Heart left ventricle (tissue), 16 donors: ENCODE data around the gene SLC43A2. TPM values are rescaled to one million over a fixed set of nuclear protein-coding genes. Genes with fewer than 3 reads are reported as not detected.

Source experiments
- ATAC-seq, 4 donors: fragments of 200-7000 bp; cut with Tn5 transposase; one replicate each; pipeline ENCODE4 v1.9.1; 2020 to 2022; ENCODE audit warnings: moderate library complexity in 4 of 4, mild to moderate bottlenecking in 3 of 4, moderate number of reproducible peaks in 1 of 4
- DNase-seq, 5 donors: peaks; one replicate each; pipeline ENCODE4 v3.0.0-alpha.2; 2020
- H3K27ac ChIP-seq, 12 donors: fragments of 200-600 bp; sonication (generic) in 4 of 12; one replicate each; pipeline versions ENCODE4 v1.5.0 to v1.8.0; 2016 to 2022; ENCODE audit warnings: mild to moderate bottlenecking in 2 of 12
- H3K27me3 ChIP-seq, 9 donors: fragments of 200-600 bp; sonication (generic) in 2 of 9; one replicate each; pipeline versions ENCODE4 v1.5.1 to v1.8.0; 2016 to 2022; ENCODE audit warnings: mild to moderate bottlenecking in 3 of 9
- H3K36me3 ChIP-seq, 9 donors: fragments of 200-600 bp; sonication (generic) in 2 of 9; one replicate each; pipeline versions ENCODE4 v1.5.0 to v1.8.0; 2018 to 2022; ENCODE audit warnings: mild to moderate bottlenecking in 2 of 9
- H3K4me1 ChIP-seq, 12 donors: fragments of 200-600 bp; sonication (generic) in 4 of 12; one replicate each; pipeline versions ENCODE4 v1.5.0 to v1.8.0; 2016 to 2022; ENCODE audit warnings: mild to moderate bottlenecking in 3 of 12
- H3K4me3 ChIP-seq, 12 donors: fragments of 200-600 bp; sonication (generic) in 4 of 12; one replicate each; pipeline versions ENCODE4 v1.5.0 to v1.8.0; 2017 to 2022; ENCODE audit warnings: mild to moderate bottlenecking in 9 of 12, moderate library complexity in 4 of 12
- H3K9me3 ChIP-seq, 12 donors: fragments of 200-600 bp; sonication (generic) in 4 of 12; one replicate each; pipeline versions ENCODE4 v1.5.0 to v1.8.0; 2016 to 2022; ENCODE audit warnings: mild to moderate bottlenecking in 1 of 12
- CTCF ChIP-seq, 12 donors: fragments of 200-600 bp; sonication (generic) in 4 of 12; IDR thresholded peaks; one replicate each; pipeline versions ENCODE4 v1.5.0 to v1.8.0; 2018 to 2022; ENCODE audit warnings: antibody characterized with exemption in 12 of 12, mild to moderate bottlenecking in 5 of 12
- POLR2A ChIP-seq, 2 donors: fragments of 450-650 bp; IDR thresholded peaks; one replicate each; pipeline ENCODE4 v1.6.1; 2017; ENCODE audit warnings: antibody characterized with exemption in 2 of 2, mild to moderate bottlenecking in 2 of 2, moderate library complexity in 2 of 2
- WGBS, 4 donors: extraction: QIAGEN DNeasy Blood & Tissue Kit in 2 of 4; methylation state at CpG; one replicate each; pipeline versions ENCODE4 v1.1.5 to v1.1.7; 2013 to 2018; 5-methylcytosine and 5-hydroxymethylcytosine counted together
- intact Hi-C, 10 donors: fragments of 100-400 bp; cut with DNase I; formaldehyde crosslinking; loops; one replicate each; pipeline versions ENCODE4 v1.11.1 to v1.14.2; 2022
- polyA plus RNA-seq, 2 donors: library from polyadenylated mRNA; stranded (reverse); fragments of 200-250 nt; gene quantifications; one replicate each; pipeline ENCODE4 v1.2.3, GENCODE V29; 2013
- total RNA-seq, 9 donors: library from RNA; depleted of rRNA in 2 of 9; stranded (reverse); fragments of >200 nt in 2 of 9; fragmentation: NEBNext Ultra II Directional in 3 of 9; extraction: Animal tissue kit (Norgen Biotek cat#: 25700) in 3 of 9; gene quantifications; one replicate each; pipeline versions ENCODE4 v1.1.0 to v1.2.4, GENCODE V29; 2016 to 2023
- donor health status: ischemic (EF 13 %, LVEDD 7.1; RV severe dilation, severe dysfunction).
- donor health status: healthy with polysubstance abuse.
- donor health status: DM: no; HTN: yes; CAD: no.
- donor health status: DM: no; HTN: no; CAD: no.
- donor health status: ischemic (EF 25% LVEDD 6.9; RV normal size, moderate dysfunction).
- donor health status: ischemic (EF 25% LVEDD 5.7; RV mildly dilated, moderate dysfunction).
- donor health status: healthy.
- donor health status: DM: yes; HTN: yes; CAD: no.
- donor health status: ischemic (EF 35%, LVEDD 5.7; RV mildly dilated, moderate dysfunction).
- donor health status: nonischemic (EF 11% LVEDD 7.7; RV severe dilation, severe dysfunction).
- donor health status: DM: yes; HTN: yes; CAD: no.
- donor health status: PGD.
- donor health status: ischemic (EF 29% LVEDD 5.4; RV normal size, mild dysfunction).
- donor health status: nonischemic (EF 23%, LVEDD 6.1; RV moderate dilation, normal function).

Gene SLC43A2
- total and polyA plus RNA-seq, 11 donors = 1.4 to 29.1 (median 6.8) TPM

- peak overlapping the region in 1 of 12 donors; percentile 82 for H3K27ac ChIP-seq
- no peak for TF ChIP-seq POLR2A (IDR thresholded peaks at IDR 0.05)
- TF ChIP-seq CTCF (IDR thresholded peaks at IDR 0.05) = no peak
- intact Hi-C loops = no loop called here
- no peaks in the 10 kb centered on the region for H3K9me3 ChIP-seq
- WGBS, 4 donors = 87 to 92% (median 90%) methylated on average over 20 to 22 of the region's 22 CpGs
- H3K36me3 ChIP-seq = peaks cover 0 to 36% (median 17%) of the 10 kb centered on the region in 9 donors
- H3K4me1 ChIP-seq = peaks cover 3 to 65% (median 36%) of the 10 kb centered on the region in 12 donors
- DNase-seq = peak in 1 of 5 donors; percentile 57
- peak in 1 of 4 donors; percentile 8 for ATAC-seq
- no peak overlapping the region for H3K4me3 ChIP-seq
- H3K27me3 ChIP-seq = no peaks in the 10 kb centered on the region
Measured at GRCh38 chr17:1557355-1558095, 71.1 kb downstream of the SLC43A2 start.

GRCh38 chr17:1555651-1556471 is 72.8 kb downstream of the SLC43A2 start:
- WGBS, 4 donors = 70 to 79% (median 74%) methylated on average over 15 of the region's 15 CpGs
- DNase-seq (peak in 3 of 5 donors; percentile 34 to 54 (median 34)), ATAC-seq (peak; percentile 1 to 51 (median 22))
- peak overlapping the region in 1 of 12 donors; percentile 82 for H3K27ac ChIP-seq
- no peak for TF ChIP-seq CTCF (IDR thresholded peaks at IDR 0.05)
- no peak for TF ChIP-seq POLR2A (IDR thresholded peaks at IDR 0.05)
- no peaks in the 10 kb centered on the region for H3K27me3 ChIP-seq
- peaks cover 0 to 53% (median 33%) of the 10 kb centered on the region in 9 donors for H3K36me3 ChIP-seq
- H3K4me3 ChIP-seq = no peak overlapping the region
- intact Hi-C loops = no loop called here
- H3K9me3 ChIP-seq = no peaks in the 10 kb centered on the region
- peaks cover under 1 to 56% (median 27%) of the 10 kb centered on the region in 12 donors for H3K4me1 ChIP-seq

- no peaks in the 10 kb centered on the region for H3K27me3 ChIP-seq
- DNase-seq (no peak), ATAC-seq (no peak)
- peaks cover 0 to 62% (median 42%) of the 10 kb centered on the region in 9 donors for H3K36me3 ChIP-seq
- intact Hi-C loops = no loop called here
- TF ChIP-seq CTCF (IDR thresholded peaks at IDR 0.05) (no peak), POLR2A (IDR thresholded peaks at IDR 0.05) (no peak)
- H3K27ac ChIP-seq = peak overlapping the region in 1 of 12 donors; percentile 82
- H3K9me3 ChIP-seq = no peaks in the 10 kb centered on the region
- peaks cover 0 to 47% (median 18%) of the 10 kb centered on the region in 12 donors for H3K4me1 ChIP-seq
- H3K4me3 ChIP-seq = no peak overlapping the region
- 66 to 76% (median 73%) methylated on average over 8 to 9 of the region's 9 CpGs for WGBS, 4 donors
Measured at GRCh38 chr17:1554751-1555540, 73.7 kb downstream of the SLC43A2 start.
